K562 (cell line): ENCODE measurements around the gene CRYGB. TPM values are rescaled to one million over a fixed set of nuclear protein-coding genes. Genes with fewer than 3 reads are reported as not detected.

Source experiments
- BRF1 ChIP-seq: IDR thresholded peaks from 3 replicates; pipeline ENCODE4 v1.6.1; 2011; ENCODE audit warnings: borderline replicate concordance, mild to moderate bottlenecking; ENCODE audit not compliant: insufficient read length; ENCODE audit errors: extremely low read depth
- PHF8 ChIP-seq: fragments of 200-600 bp; sonication (generic); IDR thresholded peaks from 2 replicates; pipeline ENCODE4 v1.6.1; 2012; ENCODE audit warnings: mixed run types, mild to moderate bottlenecking, inconsistent platforms, low read length, moderate library complexity, borderline replicate concordance
- RNF2 ChIP-seq: sonication (generic); IDR thresholded peaks from 2 replicates; pipeline ENCODE4 v1.6.1; 2016
- ZFP91 ChIP-seq: sonication (generic); formaldehyde crosslinking; IDR thresholded peaks from 2 replicates; pipeline ENCODE4 v1.8.0; 2022; ENCODE audit warnings: mild to moderate bottlenecking, missing genetic modification reagents
- ZNF316 ChIP-seq: fragments of 450-650 bp; IDR thresholded peaks from 2 replicates; pipeline ENCODE4 v1.6.1; 2016
- ZNF384 ChIP-seq: IDR thresholded peaks from 2 replicates; pipeline ENCODE4 v1.6.1; 2012; ENCODE audit warnings: low read depth, low read length, improper control_type of control experiment
- polyA plus RNA-seq, 8 experiments: library from polyadenylated mRNA; depleted of rRNA in 4 of 8; stranded (reverse) in 5 of 8; unstranded in 3 of 8; fragments of >200 nt; fragmentation: Nextera tagmentation in 2 of 8; fragmentation: Illumina TruSeq in 1 of 8; extraction: Ambion mirVana in 2 of 8; extraction: Trizol in 1 of 8; gene quantifications; 2 replicates each; pipeline versions ENCODE4 v1.2.1 to v1.2.3, GENCODE V29; 2011 to 2014; ENCODE audit warnings: inconsistent platforms in 1 of 8, missing spikeins in 1 of 8
- total RNA-seq, 7 experiments: library from RNA; depleted of rRNA in 6 of 7; stranded (reverse); fragments of >200 nt in 6 of 7; fragmentation: Illumina TruSeq in 2 of 7; extraction: Trizol in 2 of 7; gene quantifications; 2 replicates each; pipeline versions ENCODE4 v1.2.1 to v1.2.3, GENCODE V29; 2011 to 2021; ENCODE audit warnings: low replicate concordance in 1 of 7
- TF ChIP-seq, protein P1 (sequence below): fragments of 200-600 bp; sonication (generic); IDR thresholded peaks from one replicate; pipeline ENCODE4 v1.6.1; 2012; ENCODE audit warnings: mild to moderate bottlenecking, low read depth, low read length, inconsistent platforms
- TF ChIP-seq, protein P2 (sequence below): sonication (generic); formaldehyde crosslinking; IDR thresholded peaks from 2 replicates; pipeline ENCODE4 v1.8.0; 2022; ENCODE audit warnings: missing genetic modification reagents, mild to moderate bottlenecking, borderline replicate concordance
- TF ChIP-seq, protein P3 (sequence below), 2 experiments: IDR thresholded peaks in 1 of 2; conservative IDR thresholded peaks in 1 of 2; 2 replicates each; pipeline ENCODE4 v1.6.1; 2016; ENCODE audit warnings: low read depth in 2 of 2, mild to moderate bottlenecking in 1 of 2, missing compliant biosample characterization in 1 of 2, missing genetic modification characterization in 1 of 2, moderate library complexity in 1 of 2

The CRYGB gene
- total and polyA plus RNA-seq, 9 of the 15 experiments (the other 6 are each of a cell fraction or from before 2014, with no cell fraction given), result not detected

- TF ChIP-seq, protein P1, sequence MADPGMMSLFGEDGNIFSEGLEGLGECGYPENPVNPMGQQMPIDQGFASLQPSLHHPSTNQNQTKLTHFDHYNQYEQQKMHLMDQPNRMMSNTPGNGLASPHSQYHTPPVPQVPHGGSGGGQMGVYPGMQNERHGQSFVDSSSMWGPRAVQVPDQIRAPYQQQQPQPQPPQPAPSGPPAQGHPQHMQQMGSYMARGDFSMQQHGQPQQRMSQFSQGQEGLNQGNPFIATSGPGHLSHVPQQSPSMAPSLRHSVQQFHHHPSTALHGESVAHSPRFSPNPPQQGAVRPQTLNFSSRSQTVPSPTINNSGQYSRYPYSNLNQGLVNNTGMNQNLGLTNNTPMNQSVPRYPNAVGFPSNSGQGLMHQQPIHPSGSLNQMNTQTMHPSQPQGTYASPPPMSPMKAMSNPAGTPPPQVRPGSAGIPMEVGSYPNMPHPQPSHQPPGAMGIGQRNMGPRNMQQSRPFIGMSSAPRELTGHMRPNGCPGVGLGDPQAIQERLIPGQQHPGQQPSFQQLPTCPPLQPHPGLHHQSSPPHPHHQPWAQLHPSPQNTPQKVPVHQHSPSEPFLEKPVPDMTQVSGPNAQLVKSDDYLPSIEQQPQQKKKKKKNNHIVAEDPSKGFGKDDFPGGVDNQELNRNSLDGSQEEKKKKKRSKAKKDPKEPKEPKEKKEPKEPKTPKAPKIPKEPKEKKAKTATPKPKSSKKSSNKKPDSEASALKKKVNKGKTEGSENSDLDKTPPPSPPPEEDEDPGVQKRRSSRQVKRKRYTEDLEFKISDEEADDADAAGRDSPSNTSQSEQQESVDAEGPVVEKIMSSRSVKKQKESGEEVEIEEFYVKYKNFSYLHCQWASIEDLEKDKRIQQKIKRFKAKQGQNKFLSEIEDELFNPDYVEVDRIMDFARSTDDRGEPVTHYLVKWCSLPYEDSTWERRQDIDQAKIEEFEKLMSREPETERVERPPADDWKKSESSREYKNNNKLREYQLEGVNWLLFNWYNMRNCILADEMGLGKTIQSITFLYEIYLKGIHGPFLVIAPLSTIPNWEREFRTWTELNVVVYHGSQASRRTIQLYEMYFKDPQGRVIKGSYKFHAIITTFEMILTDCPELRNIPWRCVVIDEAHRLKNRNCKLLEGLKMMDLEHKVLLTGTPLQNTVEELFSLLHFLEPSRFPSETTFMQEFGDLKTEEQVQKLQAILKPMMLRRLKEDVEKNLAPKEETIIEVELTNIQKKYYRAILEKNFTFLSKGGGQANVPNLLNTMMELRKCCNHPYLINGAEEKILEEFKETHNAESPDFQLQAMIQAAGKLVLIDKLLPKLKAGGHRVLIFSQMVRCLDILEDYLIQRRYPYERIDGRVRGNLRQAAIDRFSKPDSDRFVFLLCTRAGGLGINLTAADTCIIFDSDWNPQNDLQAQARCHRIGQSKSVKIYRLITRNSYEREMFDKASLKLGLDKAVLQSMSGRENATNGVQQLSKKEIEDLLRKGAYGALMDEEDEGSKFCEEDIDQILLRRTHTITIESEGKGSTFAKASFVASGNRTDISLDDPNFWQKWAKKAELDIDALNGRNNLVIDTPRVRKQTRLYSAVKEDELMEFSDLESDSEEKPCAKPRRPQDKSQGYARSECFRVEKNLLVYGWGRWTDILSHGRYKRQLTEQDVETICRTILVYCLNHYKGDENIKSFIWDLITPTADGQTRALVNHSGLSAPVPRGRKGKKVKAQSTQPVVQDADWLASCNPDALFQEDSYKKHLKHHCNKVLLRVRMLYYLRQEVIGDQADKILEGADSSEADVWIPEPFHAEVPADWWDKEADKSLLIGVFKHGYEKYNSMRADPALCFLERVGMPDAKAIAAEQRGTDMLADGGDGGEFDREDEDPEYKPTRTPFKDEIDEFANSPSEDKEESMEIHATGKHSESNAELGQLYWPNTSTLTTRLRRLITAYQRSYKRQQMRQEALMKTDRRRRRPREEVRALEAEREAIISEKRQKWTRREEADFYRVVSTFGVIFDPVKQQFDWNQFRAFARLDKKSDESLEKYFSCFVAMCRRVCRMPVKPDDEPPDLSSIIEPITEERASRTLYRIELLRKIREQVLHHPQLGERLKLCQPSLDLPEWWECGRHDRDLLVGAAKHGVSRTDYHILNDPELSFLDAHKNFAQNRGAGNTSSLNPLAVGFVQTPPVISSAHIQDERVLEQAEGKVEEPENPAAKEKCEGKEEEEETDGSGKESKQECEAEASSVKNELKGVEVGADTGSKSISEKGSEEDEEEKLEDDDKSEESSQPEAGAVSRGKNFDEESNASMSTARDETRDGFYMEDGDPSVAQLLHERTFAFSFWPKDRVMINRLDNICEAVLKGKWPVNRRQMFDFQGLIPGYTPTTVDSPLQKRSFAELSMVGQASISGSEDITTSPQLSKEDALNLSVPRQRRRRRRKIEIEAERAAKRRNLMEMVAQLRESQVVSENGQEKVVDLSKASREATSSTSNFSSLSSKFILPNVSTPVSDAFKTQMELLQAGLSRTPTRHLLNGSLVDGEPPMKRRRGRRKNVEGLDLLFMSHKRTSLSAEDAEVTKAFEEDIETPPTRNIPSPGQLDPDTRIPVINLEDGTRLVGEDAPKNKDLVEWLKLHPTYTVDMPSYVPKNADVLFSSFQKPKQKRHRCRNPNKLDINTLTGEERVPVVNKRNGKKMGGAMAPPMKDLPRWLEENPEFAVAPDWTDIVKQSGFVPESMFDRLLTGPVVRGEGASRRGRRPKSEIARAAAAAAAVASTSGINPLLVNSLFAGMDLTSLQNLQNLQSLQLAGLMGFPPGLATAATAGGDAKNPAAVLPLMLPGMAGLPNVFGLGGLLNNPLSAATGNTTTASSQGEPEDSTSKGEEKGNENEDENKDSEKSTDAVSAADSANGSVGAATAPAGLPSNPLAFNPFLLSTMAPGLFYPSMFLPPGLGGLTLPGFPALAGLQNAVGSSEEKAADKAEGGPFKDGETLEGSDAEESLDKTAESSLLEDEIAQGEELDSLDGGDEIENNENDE, result no peak
- TF ChIP-seq, protein P2, sequence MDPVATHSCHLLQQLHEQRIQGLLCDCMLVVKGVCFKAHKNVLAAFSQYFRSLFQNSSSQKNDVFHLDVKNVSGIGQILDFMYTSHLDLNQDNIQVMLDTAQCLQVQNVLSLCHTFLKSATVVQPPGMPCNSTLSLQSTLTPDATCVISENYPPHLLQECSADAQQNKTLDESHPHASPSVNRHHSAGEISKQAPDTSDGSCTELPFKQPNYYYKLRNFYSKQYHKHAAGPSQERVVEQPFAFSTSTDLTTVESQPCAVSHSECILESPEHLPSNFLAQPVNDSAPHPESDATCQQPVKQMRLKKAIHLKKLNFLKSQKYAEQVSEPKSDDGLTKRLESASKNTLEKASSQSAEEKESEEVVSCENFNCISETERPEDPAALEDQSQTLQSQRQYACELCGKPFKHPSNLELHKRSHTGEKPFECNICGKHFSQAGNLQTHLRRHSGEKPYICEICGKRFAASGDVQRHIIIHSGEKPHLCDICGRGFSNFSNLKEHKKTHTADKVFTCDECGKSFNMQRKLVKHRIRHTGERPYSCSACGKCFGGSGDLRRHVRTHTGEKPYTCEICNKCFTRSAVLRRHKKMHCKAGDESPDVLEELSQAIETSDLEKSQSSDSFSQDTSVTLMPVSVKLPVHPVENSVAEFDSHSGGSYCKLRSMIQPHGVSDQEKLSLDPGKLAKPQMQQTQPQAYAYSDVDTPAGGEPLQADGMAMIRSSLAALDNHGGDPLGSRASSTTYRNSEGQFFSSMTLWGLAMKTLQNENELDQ (CRISPR knock-in tag), result no peak
- TF ChIP-seq, protein P3, sequence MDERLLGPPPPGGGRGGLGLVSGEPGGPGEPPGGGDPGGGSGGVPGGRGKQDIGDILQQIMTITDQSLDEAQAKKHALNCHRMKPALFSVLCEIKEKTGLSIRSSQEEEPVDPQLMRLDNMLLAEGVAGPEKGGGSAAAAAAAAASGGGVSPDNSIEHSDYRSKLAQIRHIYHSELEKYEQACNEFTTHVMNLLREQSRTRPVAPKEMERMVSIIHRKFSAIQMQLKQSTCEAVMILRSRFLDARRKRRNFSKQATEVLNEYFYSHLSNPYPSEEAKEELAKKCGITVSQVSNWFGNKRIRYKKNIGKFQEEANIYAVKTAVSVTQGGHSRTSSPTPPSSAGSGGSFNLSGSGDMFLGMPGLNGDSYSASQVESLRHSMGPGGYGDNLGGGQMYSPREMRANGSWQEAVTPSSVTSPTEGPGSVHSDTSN (CRISPR knock-in tag; IDR thresholded peaks at IDR 0.05; ENCODE audit: low read depth), result no peak
- TF ChIP-seq, protein P3 (tag; conservative IDR thresholded peaks at IDR 0.05; ENCODE audit: low read depth), result no peak
- TF ChIP-seq RNF2, result no peak
- TF ChIP-seq ZNF384, result no peak
- peak; percentile 54 for TF ChIP-seq ZNF316
- no peak for TF ChIP-seq BRF1
- TF ChIP-seq PHF8, result no peak
- TF ChIP-seq ZFP91 (CRISPR knock-in tag), result no peak
These were observed 26.2 kb upstream of the CRYGB start (continued) for GRCh38 chr2:208172125-208172524.
